ENCODE results near the gene CADPS2. TPM values are rescaled to one million over a fixed set of nuclear protein-coding genes. Genes with fewer than 3 reads are reported as not detected.
A peak's percentile ranks its signal among the peaks of the same experiment; 100 is the strongest.

The CADPS2 gene
- total RNA-seq, 1 donor from 2014 or later, result 10.1 TPM

- no peak overlapping the region for H3K27ac Mint-ChIP-seq
- TF ChIP-seq, protein P1, sequence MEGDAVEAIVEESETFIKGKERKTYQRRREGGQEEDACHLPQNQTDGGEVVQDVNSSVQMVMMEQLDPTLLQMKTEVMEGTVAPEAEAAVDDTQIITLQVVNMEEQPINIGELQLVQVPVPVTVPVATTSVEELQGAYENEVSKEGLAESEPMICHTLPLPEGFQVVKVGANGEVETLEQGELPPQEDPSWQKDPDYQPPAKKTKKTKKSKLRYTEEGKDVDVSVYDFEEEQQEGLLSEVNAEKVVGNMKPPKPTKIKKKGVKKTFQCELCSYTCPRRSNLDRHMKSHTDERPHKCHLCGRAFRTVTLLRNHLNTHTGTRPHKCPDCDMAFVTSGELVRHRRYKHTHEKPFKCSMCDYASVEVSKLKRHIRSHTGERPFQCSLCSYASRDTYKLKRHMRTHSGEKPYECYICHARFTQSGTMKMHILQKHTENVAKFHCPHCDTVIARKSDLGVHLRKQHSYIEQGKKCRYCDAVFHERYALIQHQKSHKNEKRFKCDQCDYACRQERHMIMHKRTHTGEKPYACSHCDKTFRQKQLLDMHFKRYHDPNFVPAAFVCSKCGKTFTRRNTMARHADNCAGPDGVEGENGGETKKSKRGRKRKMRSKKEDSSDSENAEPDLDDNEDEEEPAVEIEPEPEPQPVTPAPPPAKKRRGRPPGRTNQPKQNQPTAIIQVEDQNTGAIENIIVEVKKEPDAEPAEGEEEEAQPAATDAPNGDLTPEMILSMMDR (conservative IDR thresholded peaks at IDR 0.05), result no peak
- peaks cover 26% of the 10 kb centered on the region for H3K4me1 Mint-ChIP-seq (ENCODE audit: unreplicated experiment)
- H3K4me3 Mint-ChIP-seq, result no peak overlapping the region
- H3K36me3 Mint-ChIP-seq, result no peaks in the 10 kb centered on the region
- H3K9me3 Mint-ChIP-seq, result no peaks in the 10 kb centered on the region
- no peak for DNase-seq (ENCODE audit: extremely low spot score, unreplicated experiment)
- H3K27me3 Mint-ChIP-seq, result peaks cover 98% of the 10 kb centered on the region
Observed at GRCh38 chr7:122307228-122307621, 579.0 kb downstream of the CADPS2 start.

DNA sequence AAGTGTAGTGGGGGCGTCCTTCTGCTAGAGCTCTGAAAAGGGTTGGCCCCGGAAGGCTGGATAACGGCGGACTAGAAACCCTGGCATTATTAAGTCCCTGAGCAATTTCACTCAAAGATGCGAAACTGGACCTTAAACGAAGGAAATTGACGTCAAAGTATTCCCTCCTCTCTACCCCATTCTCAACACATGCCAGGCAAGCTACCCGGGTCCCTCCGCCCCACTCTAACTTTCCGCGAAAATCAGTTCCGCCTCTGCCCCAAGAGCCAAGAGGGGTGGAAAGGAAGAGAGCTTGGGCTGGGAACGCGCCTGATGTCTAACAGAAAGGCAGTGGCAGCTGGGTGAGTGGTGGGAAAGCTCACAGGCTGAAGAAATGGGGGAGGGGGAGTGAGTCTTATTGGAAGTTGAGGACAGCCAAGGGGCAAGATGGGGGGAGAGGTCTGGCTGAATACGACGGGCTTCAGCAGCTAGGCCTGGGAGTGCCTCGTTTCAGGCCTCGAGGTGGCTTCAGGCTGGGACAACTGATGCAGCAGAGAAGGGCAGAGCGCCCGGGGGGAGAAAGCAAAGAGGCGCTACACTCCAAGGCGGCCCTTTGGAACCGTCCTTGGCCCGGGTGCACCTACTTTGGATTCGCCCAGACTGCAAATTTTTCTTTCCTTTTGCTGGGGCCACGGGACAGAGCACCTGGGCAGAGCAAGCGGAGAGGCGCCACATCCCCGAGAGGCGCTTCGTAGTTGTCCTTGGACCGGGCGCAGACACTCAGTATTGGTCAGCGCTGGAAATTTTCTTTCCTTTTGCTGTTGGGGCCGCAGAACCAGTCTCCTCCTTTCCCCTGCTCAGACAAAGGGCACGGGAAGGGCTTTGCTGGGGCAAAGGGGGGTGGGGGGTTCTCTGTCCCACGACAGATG, 579.7 kb downstream of the CADPS2 start:
- H3K27me3 Mint-ChIP-seq, result peaks cover 98% of the 10 kb centered on the region
- H3K9me3 Mint-ChIP-seq, result no peaks in the 10 kb centered on the region
- TF ChIP-seq, protein P1 (conservative IDR thresholded peaks at IDR 0.05), result no peak
- peak overlapping the region; percentile 82 for H3K4me3 Mint-ChIP-seq
- H3K4me1 Mint-ChIP-seq (ENCODE audit: unreplicated experiment), result peaks cover 26% of the 10 kb centered on the region
- H3K27ac Mint-ChIP-seq, result peak overlapping the region; percentile 23
- no peaks in the 10 kb centered on the region for H3K36me3 Mint-ChIP-seq
- no peak for DNase-seq (ENCODE audit: extremely low spot score, unreplicated experiment)

GRCh38 chr7:122305475-122306319, 580.6 kb downstream of the CADPS2 start:
- Mint-ChIP-seq H3K27me3 (peaks cover 98% of the 10 kb centered on the region), H3K4me3 (peak overlapping the region; percentile 82), H3K9me3 (no peaks in the 10 kb centered on the region), H3K4me1 (ENCODE audit: unreplicated experiment) (peaks cover 19% of the 10 kb centered on the region), H3K27ac (peak overlapping the region; percentile 23), H3K36me3 (no peaks in the 10 kb centered on the region)
- TF ChIP-seq, protein P1 (conservative IDR thresholded peaks at IDR 0.05), result no peak
- no peak for DNase-seq (ENCODE audit: extremely low spot score, unreplicated experiment)

GRCh38 chr7:122304996-122305421, 581.3 kb downstream of the CADPS2 start:
- H3K4me3 Mint-ChIP-seq, result peak overlapping the region; percentile 82
- H3K36me3 Mint-ChIP-seq, result no peaks in the 10 kb centered on the region
- TF ChIP-seq, protein P1 (conservative IDR thresholded peaks at IDR 0.05), result no peak
- H3K4me1 Mint-ChIP-seq (ENCODE audit: unreplicated experiment), result peaks cover 23% of the 10 kb centered on the region
- no peak for DNase-seq (ENCODE audit: extremely low spot score, unreplicated experiment)
- H3K27me3 Mint-ChIP-seq, result peaks cover 99% of the 10 kb centered on the region
- H3K27ac Mint-ChIP-seq, result peak overlapping the region; percentile 23
- no peaks in the 10 kb centered on the region for H3K9me3 Mint-ChIP-seq

DNA sequence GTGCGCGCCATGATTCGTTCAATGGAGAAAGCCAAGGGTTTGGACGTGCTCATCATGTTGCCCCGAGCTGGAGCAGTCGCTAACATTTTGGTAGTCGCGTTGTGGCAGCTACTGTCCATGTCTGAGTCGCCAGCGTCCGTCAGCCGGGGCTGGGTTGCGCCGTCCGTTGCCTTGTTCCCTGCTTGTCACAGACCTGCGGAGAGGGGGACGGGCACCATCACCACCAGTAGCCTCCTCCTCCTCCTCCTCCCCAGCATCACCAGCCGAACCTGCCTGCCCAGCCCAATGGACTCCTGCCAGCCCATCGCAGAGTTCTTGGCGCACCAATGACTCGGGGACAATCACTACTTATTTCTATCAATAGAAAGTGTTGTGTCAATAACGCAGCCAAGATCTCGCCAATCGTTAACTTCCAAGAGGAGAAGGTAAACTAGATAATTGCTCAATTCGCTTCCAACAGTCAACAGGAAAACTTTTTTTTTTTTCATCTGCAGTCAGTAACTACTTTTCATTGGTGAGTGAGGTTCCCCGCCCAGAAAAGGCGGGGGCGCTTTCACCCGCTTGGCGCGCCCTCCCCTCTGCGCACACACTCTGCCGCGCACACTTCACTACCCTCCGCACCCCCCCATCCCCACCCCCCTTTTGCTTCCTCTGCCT, 581.8 kb downstream of the CADPS2 start, which contains the start of gene FEZF1:
TSS of gene FEZF1 (minus strand) at position 432 of the 657 bp plus-strand sequence. CDS start at position 119, 313 bp downstream.
- Mint-ChIP-seq H3K27ac (peak within 1 kb of the TSS; percentile 74), H3K4me1 (ENCODE audit: unreplicated experiment) (peaks cover 26% of the 10 kb centered on the region), H3K27me3 (peaks cover 99% of the 10 kb centered on the region), H3K9me3 (no peaks in the 10 kb centered on the region), H3K36me3 (no peaks in the 10 kb centered on the region), H3K4me3 (peak within 1 kb of the TSS; percentile 82)
- DNase-seq (ENCODE audit: extremely low spot score, unreplicated experiment), result no peak
- TF ChIP-seq, protein P1 (conservative IDR thresholded peaks at IDR 0.05), result no peak
